ENCODE measurements around the gene PRKCB.

DNA sequence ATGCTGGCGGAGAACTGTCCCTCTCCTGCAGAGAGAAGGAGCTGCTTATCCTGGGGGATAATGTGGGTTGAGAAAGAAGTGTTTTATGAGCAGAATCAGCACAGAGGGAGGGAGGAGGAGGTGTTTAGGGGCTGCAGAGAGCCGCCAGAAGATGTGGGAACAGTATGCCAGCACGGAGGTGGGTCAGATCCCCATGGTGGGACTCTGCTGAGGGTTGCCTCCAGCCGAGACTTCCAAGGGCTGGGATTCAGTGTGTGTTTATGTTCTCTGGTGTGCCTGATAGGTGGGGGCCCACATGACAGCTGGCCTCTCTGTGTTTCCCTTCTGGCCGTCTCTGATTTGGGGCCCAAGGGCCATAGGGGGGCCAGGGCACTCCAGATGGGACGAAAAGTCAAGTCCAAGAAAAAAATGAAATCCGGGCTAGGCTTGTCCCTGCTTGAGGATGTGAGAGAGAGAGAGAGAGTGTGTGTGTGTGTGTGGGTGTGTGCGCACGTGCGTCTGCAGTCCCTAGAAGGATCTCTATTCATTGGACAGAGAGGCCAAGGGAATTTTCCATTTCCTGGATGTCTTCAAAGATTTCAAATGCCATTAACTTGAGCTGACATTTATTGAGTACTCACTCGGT, 21.6 kb downstream of the PRKCB start:
- no peak for TF ChIP-seq POLR2A (IDR thresholded peaks at IDR 0.05; ENCODE audit: low read length)
- no peak for TF ChIP-seq GATA1 (IDR thresholded peaks at IDR 0.05; ENCODE audit: low read depth, low read length)
